NCI-H2107 (cell line): ENCODE measurements around the gene CYP26A1.

ENCODE experiments used
- DNase-seq: peaks from one replicate; lab custom pipeline; 2025; lab: John Stamatoyannopoulos, UW

CYP26A1 gene

DNA sequence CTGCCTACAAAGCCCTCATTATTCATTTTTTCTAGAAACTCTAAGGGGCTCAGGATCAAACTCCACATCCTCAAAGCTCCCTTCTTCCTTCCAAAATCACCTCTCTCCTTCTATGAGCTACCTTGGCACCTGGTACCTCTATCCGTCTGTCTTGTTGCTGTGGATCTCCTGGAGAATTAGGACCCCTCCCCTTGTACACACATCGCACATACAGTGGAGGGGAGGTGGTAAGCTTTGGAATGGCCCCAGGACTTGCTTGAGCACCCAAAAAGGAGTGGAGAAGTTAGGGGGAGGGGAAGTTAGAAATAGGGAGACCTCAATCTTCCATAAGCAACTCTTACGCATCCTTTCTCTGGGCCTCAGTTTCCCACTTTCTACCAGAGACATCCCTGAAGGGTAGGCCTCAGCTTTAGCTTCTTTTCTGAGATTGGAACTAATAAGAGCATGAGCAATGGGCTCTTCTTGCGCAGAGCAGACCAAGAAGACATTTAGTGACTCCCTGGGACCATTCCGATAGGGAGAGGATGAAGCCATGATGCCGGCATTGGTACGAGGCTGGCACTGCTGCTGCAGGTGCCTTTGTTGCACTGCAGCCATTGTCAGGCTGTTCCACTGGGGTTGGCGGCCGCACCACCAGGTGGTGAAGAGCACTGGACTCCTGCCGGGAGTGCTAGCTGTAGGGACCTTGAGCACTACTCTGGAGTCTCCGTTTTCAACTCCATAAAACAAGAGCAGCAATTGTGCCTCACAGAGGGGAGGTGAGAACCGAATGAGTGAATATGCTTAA, 8.6 kb upstream of the CYP26A1 start:
- no peak for DNase-seq

DNA sequence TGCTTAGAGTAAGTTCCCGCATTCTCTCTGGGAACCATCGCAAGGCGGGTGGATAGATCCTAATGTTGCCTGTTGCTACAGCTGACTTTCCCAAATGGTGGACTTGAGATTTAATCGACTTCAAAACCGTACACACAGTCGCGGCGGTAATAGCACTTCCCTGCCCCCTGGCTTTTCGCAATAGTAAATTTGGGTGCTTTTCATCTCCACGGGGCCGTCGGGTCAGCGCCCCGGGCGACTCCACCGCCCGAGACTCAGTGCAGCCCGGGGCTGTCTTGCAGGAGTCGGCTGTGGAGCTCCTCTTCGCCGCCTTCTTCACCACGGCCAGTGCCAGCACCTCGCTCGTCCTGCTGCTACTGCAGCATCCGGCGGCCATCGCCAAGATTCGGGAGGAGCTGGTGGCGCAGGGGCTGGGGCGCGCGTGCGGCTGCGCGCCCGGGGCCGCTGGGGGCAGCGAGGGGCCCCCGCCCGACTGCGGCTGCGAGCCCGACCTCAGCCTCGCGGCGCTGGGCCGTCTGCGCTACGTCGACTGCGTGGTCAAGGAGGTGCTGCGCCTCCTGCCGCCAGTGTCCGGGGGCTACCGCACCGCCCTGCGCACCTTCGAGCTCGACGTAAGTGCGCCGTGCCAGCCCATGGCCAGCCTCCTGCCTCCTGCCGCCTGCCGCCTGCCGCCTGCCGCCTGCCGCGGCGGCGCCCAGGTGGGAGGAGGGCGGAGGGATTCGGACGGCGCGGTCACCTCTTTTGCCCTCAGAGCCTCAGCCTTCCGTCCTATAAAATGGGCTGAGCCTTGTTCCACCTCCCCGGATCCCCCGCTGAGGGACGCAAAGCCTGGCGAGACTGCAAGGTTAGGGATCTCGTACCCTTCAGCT, 7.8 kb upstream of the CYP26A1 start:
- no peak for DNase-seq

DNA sequence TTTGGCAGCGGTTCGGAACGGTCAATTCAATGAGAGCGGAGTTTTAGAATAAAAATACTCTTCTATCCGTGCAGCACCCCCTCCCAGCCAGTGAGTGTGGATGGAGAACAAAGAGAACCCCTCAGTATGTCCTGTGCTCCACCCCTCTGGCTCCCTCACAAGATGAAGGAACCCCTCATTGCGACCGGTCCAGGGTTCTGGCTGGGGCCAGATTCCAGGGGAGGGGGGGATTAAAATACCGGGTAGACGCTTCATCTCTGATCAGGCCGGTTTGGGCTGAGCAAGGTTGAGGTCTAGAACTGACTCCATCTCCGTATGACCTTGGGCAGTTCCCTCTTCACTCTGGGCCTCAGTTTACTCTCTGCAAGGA, 7.2 kb upstream of the CYP26A1 start:
- DNase-seq, result no peak

DNA sequence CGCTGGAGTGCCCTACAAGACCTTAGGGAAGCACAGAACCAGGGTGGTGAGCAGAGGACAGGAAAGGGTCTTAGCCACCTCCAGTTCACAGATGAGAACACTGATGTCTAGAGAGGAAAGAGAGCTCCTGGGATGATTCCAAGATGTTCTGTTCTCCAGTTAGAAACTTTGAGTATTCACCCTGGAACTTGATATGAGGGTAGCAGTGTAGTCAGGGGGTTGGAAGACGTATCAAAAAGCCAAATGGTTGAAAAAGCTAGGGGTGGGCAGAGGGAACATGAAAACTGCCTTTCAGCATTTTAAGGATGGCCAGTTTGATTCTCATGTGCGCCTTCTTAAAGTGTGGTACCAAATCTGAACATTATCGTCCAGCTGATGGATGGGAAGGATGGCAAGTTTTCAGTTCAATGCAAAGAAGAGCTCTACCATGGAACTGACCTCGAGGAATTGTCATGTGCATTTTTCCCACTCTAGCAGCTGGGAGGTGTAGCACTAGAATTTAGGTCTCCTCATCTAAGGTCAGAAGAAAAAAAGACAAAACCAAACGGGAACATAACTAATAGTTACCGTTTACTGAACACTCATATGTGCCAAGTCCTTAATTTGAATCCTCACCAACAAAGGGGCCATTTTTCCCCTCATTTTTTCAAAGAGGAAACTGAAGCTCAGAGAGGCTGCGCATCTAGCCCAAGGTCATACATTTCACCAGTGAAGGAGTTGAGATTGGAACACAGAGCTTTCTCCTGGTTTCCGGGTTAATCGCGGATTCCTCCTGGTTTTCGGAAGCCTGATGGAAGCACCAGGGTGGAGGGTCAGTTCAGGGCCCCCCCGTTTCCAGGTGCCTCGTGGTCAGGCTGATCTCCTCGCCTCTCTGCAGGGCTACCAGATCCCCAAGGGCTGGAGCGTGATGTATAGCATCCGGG, 6.0 kb upstream of the CYP26A1 start:
- no peak for DNase-seq

DNA sequence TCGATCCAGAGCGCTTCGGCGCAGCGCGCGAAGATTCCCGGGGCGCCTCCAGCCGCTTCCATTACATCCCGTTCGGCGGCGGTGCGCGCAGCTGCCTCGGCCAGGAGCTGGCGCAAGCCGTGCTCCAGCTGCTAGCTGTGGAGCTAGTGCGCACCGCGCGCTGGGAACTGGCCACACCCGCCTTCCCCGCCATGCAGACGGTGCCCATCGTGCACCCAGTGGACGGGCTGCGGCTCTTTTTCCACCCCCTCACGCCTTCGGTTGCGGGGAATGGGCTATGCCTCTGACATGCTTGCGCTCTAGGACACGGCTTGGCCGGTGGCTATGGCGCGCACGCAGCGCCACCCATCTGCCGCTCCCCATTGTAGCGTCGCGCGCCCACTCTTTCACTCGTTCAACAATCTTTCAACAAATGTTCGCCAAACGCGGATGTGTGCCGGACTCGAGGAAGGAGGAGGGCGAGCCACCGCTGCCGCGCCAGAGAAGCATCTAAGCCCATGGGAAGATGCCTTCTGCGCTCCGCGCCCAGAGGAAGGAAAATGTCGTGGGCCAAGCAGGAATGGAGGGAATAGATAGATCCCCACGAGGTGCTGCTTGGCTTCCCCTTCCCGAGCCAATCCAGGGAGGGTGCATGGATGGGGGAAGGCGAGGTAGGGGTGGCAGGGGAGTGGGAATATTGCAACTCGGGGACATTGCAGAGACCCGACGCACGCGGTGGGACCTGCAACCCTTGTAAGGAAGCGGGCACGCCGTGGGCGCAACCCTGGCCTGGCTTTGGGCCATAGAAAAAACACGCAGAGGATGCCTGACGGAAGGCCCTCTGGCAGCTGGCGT, 5.1 kb upstream of the CYP26A1 start:
- DNase-seq, result no peak

DNA sequence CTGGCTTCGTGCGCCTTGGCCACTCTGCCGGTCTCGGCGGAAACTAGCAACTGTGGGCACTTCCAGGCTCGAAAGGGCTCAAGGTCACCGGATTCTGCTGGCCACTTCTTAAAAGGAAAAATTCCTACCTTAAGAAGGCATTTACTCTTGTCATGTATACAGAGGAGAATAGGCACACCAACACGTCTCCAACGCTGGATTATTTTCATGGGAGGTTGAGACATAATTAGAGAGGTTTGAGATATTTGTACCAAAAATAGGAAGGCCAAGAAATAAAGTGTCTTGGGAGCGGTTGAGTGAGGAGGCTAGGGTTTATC, 4.5 kb upstream of the CYP26A1 start:
- no peak for DNase-seq

DNA sequence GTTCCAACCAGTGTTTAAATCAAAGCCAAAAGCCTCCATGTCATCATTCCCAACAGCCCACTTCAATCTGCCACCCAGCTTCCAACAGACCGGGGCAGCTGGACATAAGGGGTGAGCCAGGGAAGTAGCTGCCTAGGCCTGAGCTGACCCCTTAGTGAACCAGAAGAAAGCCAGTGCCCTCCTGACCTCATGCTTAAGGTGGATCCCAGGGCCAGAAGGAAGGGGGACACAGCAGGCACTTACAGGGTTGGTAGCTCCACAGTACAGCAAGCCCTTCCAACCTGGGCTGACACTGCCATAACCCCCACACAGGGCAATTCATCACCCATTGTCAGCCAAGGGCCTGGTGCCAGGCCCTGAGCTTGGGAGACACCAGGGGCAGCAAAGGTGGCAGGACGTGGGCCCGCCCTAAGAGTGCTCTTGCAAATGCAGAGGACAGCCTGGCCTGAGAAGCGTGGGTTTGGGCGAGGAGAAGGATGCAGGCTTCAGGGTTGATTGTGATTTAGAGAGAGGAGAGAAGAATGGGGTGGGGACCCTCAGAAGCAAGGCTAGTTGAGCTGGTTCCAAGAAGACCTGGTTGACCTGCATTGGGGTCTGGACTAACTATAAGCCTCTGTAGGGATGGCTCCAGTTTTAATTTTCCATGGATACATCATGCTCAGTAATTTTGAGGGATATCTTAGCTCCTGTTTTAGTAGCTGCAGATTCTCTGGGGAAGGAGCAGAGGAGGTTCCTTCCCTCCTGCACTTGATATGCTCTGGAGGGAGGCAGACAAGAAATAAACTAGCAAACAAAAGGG, 3.1 kb upstream of the CYP26A1 start:
- DNase-seq, result no peak

DNA sequence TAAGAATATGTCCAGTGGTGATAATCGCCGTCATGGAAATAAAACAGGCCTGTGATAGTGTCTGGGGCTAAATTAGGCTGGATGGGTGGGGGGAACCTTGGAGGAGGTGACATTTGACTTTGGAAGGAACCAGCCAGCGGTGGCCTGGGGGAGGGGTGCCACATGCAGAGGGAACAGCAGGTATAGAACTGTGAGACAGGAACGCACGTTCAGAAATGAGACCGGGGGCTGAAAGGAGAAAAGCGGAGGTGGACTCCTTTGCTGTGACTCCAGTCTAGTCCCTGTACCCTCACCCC, 2.6 kb upstream of the CYP26A1 start:
- no peak for DNase-seq

DNA sequence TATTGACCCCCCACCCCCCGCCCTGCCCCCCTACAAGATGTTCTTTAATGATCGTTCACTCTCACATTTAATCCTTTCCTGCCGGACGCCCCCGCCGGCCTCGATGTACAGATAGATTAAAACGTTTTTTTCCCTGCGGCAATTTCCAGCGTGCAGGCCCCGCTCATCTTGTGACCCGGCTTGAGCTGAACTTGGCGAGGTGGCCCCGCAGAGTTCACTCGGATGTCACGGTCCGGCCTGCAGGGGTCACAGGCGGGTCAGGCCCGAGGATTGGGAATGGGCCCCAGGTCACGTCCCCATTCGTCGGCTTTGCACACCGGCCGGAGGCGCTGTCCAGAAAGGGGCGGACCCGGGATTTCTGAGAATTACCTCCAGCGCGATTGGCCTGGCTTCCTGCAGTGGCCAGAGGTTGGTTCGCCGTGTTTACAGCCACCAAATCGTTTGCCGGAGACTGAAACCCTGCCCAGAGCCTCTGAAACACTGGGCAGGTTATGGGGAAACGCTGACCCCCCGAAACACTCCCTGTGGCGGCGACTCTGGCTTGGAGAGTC, 1.9 kb upstream of the CYP26A1 start:
- DNase-seq, result no peak

DNA sequence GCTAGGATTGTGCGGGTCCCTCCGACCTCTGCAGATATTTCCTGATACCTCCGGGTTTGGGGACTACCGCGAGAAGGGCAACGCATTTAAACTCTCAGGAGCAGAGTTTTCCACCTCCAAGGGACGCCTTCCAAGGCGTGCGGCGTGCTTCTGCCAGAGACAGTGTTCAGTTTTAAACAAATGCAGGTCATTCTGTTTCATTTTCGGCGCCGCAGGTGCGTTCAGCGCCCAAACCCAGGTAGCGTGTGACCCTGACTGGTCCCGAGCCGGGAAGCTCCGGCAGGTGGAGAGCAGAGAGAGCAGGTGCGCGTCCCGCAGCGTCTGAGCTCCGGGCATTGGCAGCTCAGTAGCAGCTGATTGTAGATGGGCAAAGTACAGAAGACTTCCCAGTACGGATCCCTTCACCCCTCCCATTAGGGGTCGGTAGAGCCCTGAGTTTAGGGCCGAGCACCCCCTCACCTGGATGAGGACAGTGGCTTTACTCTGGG, 1.4 kb upstream of the CYP26A1 start:
- DNase-seq, result no peak

DNA sequence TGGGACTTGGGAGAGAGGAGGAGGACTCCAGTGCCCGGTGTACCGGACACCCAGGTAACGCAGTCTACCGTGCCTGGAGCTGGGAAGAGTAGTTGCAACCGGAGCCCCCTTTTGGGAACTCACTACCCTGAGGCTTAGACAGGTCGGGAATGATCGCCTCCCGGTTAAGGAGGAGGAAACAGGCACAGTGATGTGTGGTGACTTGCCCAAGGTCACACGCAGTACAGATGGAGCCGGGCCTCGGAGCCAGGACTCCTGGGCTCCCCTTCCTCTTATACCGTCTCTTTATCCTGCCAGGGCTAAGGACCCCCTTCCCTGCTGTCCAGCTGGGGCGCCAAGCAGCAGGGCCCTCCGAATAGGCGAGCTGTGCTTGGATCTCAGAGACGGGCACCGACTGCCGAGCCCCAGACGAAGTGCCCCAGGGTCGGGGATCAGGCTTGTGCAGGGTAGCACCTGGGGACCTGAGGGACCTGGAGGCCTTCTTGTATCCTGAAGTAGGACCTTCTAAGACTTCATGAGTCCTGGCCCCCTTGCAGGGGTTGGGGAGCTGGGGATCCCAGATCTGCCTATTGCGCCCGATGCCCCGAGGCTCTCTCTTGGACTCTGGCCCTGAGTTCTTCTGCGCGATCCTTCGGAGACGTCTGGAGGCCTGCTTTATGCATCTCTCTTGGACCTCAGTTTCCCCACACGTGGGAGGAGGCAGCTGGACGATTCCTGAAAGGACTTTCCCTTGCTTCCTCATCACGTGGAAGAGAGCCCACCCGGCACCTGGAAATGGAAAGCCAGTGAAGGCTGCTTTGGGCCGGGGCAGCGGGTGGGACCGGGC, 767 bp upstream of the CYP26A1 start:
- no peak for DNase-seq

DNA sequence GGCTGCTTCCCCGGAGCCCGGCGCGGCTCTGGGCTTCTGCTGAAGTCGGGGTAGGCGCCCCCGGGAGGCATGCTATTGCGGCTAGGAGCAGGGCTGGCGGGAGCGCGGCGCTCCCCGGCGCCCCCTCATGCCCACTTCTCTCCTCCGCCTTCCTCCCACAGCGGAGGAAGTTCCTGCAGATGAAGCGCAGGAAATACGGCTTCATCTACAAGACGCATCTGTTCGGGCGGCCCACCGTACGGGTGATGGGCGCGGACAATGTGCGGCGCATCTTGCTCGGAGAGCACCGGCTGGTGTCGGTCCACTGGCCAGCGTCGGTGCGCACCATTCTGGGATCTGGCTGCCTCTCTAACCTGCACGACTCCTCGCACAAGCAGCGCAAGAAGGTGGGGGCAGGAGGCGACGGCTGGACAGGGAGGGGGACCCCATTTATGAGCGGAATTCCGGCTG, 479 bp downstream of the CYP26A1 start:
- no peak for DNase-seq

DNA sequence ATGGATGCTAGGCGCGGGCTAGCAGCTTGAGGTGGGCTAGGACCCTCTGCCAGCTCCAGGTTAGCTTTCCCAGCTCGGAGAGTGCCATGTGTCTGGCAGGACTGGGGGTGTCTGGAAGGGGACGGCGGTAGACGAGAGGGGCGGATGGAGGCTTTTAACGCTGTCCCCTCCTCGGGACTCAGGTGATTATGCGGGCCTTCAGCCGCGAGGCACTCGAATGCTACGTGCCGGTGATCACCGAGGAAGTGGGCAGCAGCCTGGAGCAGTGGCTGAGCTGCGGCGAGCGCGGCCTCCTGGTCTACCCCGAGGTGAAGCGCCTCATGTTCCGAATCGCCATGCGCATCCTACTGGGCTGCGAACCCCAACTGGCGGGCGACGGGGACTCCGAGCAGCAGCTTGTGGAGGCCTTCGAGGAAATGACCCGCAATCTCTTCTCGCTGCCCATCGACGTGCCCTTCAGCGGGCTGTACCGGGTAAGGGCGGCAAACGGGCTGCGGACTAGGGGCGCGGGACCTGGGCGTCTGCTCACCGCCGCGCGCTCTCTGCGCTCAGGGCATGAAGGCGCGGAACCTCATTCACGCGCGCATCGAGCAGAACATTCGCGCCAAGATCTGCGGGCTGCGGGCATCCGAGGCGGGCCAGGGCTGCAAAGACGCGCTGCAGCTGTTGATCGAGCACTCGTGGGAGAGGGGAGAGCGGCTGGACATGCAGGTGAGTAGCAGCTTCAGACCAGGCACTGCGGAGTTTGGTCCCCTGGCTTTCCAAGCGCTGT, 1.1 kb downstream of the CYP26A1 start:
- no peak for DNase-seq

DNA sequence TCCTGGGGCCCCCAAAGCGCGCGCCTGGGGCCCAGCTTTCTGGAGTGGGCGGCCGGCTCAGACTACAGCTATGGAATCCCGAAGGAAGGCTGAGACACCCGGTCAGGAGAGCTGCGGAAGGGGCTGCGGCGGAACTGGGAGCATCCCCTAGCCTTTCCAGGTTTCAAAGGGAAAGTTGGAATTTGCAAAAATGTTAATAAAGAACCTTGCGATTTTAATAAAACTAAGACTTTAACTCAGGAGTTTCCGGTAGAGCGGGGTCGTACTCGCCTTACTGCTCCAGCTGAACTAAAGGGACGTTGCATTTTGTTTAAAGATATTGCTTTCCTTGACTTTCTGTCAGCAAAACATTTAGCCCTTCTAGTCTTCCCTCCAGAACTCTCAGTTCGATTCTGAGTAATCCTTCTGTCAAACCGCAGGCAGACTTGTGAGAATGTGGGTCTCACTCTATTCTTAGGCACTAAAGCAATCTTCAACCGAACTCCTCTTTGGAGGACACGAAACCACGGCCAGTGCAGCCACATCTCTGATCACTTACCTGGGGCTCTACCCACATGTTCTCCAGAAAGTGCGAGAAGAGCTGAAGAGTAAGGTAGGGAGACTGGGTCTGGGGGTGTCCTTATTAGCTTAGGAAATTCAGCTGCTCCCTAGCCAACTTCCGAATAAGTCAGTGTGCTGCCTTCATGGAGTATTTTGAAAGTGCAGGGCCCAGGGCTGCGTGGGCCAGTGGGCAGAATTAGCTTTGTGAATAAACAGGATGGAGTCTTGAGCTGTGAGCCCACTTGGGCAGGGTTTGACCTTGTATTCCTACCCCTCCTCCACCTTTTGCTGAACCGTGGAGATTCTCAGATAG, 1.9 kb downstream of the CYP26A1 start:
- no peak for DNase-seq

DNA sequence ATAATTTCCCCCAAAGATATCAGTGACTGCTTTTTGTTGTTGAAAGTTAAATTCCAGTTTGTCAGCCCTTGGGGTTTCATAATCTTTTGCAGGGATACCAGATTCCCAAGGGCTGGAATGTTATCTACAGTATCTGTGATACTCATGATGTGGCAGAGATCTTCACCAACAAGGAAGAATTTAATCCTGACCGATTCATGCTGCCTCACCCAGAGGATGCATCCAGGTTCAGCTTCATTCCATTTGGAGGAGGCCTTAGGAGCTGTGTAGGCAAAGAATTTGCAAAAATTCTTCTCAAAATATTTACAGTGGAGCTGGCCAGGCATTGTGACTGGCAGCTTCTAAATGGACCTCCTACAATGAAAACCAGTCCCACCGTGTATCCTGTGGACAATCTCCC, 3.2 kb downstream of the CYP26A1 start:
- DNase-seq, result no peak

DNA sequence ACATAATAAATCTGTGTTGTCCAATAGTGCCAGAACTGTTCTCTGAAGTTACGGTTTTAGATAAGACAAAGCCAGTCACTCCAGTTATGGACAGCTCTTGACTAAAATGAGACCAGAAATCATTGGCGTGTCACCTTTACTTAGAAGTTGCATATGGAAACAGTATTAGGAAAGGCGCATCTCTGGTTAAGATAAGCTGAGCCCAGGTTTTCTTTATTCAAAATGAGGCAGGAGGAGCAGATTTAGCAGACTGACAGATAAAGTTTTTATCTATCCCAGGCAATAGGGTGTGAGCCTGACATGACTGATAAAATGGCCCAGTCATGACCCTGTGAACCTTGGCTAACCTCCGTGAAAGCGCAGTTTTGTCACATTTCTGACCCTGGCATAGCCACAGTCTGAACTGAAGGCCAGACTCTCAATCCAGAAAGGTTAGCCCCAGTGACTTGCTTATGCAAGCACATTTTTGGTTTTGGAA, 4.2 kb downstream of the CYP26A1 start:
- DNase-seq, result no peak

DNA sequence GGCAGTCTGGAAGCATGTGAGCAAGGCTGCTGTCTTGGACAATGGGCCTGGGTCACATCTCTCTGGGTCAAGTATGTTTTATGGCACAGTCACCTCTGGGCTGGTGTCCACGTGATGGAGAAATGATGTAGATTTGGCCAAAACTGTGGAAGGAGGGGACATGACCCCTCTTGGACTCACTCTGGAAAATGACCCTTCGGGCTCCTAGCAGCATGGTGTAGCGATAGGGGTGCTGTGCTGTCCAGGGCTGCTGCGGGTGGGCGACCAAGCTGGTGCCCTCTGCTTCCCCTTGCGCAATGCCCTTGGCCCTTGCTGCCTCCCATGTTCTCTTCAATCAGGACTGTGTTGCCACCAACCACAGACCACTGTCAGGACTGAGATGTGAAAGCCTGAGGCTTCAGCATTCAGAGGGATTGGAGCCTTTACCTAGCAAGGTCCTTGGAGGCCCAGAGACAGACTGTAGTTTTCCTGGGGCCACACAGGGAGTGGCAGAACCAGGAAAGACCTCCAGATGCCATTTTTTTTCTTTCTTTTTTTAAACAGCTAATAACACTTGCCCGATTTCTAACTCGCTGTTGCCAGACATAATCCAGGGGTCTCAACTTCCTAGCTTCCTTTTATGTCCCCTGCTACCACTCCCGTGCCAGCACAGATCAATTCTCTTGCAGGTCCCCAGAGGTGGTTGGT, 6.1 kb downstream of the CYP26A1 start:
- no peak for DNase-seq
